SK-N-SH (cell line): ENCODE results near the gene PSMD6.

Experiments used
- CHD2 ChIP-seq: fragments of 150-350 bp; IDR thresholded peaks from 2 replicates; pipeline ENCODE4 v1.6.1; 2018; ENCODE audit warnings: low read length; ENCODE audit not compliant: partially characterized antibody
- EP300 ChIP-seq, 2 experiments: IDR thresholded peaks; 2 replicates each; pipeline versions ENCODE4 v1.4.0 to v1.6.1; 2012; ENCODE audit warnings: borderline replicate concordance in 1 of 2, low read depth in 1 of 2, low read length in 1 of 2
- FOSL2 ChIP-seq: IDR thresholded peaks from 2 replicates; pipeline ENCODE4 v1.4.0; 2012; ENCODE audit warnings: low read depth, mild to moderate bottlenecking, moderate library complexity, borderline replicate concordance
- NRF1 ChIP-seq: IDR thresholded peaks from 2 replicates; pipeline ENCODE4 v1.6.1; 2012; ENCODE audit warnings: low read depth, mild to moderate bottlenecking, low read length
- SMC3 ChIP-seq: IDR thresholded peaks from 2 replicates; pipeline ENCODE4 v1.6.1; 2012; ENCODE audit warnings: low read depth, low read length, improper control_type of control experiment
- YY1 ChIP-seq: IDR thresholded peaks from 2 replicates; pipeline ENCODE4 v1.4.0; 2012; ENCODE audit warnings: low read depth, mild to moderate bottlenecking
- TF ChIP-seq, protein P1 (sequence below): IDR thresholded peaks from 2 replicates; pipeline ENCODE4 v1.4.0; 2012; ENCODE audit warnings: low read depth
- TF ChIP-seq, protein P2 (sequence below): IDR thresholded peaks from 2 replicates; pipeline ENCODE4 v1.6.1; 2012; ENCODE audit warnings: mild to moderate bottlenecking, low read depth, low read length, moderate library complexity
- TF ChIP-seq, protein P3 (sequence below): fragments of 200-600 bp; sonication (generic); IDR thresholded peaks from 2 replicates; pipeline ENCODE4 v1.6.1; 2017; ENCODE audit warnings: antibody characterized with exemption, mild to moderate bottlenecking, moderate library complexity

DNA sequence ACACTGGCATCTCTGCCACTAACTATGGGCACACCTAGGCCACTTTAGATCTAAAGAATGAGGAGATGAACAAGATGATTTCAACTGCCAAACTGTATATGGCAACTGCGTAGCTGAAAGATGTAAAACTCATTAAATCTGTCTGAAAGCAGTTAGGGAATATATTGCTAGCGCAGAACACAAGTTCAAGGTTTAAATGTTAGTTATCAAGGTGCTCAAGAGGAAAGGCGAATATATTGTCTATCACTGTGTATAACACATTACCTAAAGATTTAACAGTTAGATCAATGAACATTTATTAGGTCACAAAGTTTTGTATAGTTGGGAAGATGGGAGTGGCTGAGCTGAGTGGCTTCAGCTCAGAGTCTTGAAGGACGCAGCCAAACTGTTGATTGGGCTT is 33.9 kb upstream of the PSMD6 start:
- TF ChIP-seq CHD2 (no peak), YY1 (no peak), EP300 (IDR thresholded peaks at IDR 0.05; ENCODE audit: borderline replicate concordance in 1 of 2, low read depth in 1 of 2, low read length in 1 of 2) (no peak), FOSL2 (no peak), SMC3 (no peak), NRF1 (no peak)
- TF ChIP-seq, protein P1, sequence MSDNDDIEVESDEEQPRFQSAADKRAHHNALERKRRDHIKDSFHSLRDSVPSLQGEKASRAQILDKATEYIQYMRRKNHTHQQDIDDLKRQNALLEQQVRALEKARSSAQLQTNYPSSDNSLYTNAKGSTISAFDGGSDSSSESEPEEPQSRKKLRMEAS = no peak
- TF ChIP-seq, protein P2, sequence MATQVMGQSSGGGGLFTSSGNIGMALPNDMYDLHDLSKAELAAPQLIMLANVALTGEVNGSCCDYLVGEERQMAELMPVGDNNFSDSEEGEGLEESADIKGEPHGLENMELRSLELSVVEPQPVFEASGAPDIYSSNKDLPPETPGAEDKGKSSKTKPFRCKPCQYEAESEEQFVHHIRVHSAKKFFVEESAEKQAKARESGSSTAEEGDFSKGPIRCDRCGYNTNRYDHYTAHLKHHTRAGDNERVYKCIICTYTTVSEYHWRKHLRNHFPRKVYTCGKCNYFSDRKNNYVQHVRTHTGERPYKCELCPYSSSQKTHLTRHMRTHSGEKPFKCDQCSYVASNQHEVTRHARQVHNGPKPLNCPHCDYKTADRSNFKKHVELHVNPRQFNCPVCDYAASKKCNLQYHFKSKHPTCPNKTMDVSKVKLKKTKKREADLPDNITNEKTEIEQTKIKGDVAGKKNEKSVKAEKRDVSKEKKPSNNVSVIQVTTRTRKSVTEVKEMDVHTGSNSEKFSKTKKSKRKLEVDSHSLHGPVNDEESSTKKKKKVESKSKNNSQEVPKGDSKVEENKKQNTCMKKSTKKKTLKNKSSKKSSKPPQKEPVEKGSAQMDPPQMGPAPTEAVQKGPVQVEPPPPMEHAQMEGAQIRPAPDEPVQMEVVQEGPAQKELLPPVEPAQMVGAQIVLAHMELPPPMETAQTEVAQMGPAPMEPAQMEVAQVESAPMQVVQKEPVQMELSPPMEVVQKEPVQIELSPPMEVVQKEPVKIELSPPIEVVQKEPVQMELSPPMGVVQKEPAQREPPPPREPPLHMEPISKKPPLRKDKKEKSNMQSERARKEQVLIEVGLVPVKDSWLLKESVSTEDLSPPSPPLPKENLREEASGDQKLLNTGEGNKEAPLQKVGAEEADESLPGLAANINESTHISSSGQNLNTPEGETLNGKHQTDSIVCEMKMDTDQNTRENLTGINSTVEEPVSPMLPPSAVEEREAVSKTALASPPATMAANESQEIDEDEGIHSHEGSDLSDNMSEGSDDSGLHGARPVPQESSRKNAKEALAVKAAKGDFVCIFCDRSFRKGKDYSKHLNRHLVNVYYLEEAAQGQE = no peak
- TF ChIP-seq, protein P3, sequence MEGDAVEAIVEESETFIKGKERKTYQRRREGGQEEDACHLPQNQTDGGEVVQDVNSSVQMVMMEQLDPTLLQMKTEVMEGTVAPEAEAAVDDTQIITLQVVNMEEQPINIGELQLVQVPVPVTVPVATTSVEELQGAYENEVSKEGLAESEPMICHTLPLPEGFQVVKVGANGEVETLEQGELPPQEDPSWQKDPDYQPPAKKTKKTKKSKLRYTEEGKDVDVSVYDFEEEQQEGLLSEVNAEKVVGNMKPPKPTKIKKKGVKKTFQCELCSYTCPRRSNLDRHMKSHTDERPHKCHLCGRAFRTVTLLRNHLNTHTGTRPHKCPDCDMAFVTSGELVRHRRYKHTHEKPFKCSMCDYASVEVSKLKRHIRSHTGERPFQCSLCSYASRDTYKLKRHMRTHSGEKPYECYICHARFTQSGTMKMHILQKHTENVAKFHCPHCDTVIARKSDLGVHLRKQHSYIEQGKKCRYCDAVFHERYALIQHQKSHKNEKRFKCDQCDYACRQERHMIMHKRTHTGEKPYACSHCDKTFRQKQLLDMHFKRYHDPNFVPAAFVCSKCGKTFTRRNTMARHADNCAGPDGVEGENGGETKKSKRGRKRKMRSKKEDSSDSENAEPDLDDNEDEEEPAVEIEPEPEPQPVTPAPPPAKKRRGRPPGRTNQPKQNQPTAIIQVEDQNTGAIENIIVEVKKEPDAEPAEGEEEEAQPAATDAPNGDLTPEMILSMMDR = no peak
